Neuron (in vitro differentiated cells): ENCODE results near the gene ZDHHC1.
"Not testable (repeated sequence)": the region's sequence is repeated elsewhere in the genome, so short reads cannot be mapped to it uniquely, and the experiment has no call there.

Experiments
- H2AFZ ChIP-seq: one replicate; pipeline ENCODE4 v1.6.1; 2013; ENCODE audit warnings: low read depth, mild to moderate bottlenecking, inconsistent platforms, low read length, moderate library complexity
- H3K27me3 ChIP-seq: one replicate; pipeline ENCODE4 v1.6.1; 2013; ENCODE audit warnings: low read length; ENCODE audit not compliant: insufficient read depth
- H3K36me3 ChIP-seq: one replicate; pipeline ENCODE4 v1.6.1; 2013; ENCODE audit warnings: low read length; ENCODE audit not compliant: insufficient read depth
- H3K4me1 ChIP-seq: one replicate; pipeline ENCODE4 v1.6.1; 2013; ENCODE audit warnings: low read length; ENCODE audit not compliant: insufficient read depth
- H3K4me3 ChIP-seq: 2 replicates; pipeline ENCODE4 v1.5.1; 2013; ENCODE audit warnings: mild to moderate bottlenecking, low read length, moderate library complexity
- H3K9me3 ChIP-seq: one replicate; pipeline ENCODE4 v1.6.1; 2013; ENCODE audit warnings: low read length

ZDHHC1 gene

DNA sequence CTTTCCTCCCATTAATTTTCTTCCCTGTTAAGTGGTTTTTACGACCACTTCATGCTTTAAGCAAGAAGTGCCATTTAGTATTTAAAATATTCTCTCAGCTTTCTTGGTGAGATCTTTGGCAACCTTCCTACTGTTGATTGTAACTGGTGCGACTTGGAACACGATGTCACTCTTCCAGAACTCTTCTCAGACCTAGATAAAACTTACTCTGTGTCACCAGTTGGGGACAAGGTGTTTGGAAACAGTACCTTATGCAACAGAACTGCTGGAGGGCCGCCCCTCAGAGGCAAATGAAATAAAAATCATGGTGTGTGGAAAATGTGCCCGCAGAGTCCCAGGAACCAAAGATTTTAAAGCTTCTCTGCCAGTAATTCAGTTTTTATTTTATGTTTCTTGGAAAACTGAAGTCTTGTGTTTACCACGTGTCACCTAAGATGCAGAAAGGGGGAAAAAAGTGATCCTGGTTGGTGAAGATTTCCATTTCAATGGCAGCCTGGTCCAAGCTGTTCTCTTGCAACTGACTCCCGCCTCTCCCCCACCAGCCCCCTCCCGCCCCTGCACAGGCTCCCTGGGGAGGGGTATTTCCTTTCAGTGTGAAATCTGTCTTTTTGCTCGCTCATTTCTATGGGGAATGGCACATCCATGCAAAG, 7.5 kb upstream of the ZDHHC1 start:
- H2AFZ ChIP-seq: no peak overlapping the region
- peaks cover 5% of the 10 kb centered on the region for H3K27me3 ChIP-seq
- no peaks in the 10 kb centered on the region for H3K36me3 ChIP-seq
- no peak overlapping the region for H3K4me3 ChIP-seq
- H3K9me3 ChIP-seq: no peaks in the 10 kb centered on the region
- H3K4me1 ChIP-seq: peaks cover 18% of the 10 kb centered on the region

DNA sequence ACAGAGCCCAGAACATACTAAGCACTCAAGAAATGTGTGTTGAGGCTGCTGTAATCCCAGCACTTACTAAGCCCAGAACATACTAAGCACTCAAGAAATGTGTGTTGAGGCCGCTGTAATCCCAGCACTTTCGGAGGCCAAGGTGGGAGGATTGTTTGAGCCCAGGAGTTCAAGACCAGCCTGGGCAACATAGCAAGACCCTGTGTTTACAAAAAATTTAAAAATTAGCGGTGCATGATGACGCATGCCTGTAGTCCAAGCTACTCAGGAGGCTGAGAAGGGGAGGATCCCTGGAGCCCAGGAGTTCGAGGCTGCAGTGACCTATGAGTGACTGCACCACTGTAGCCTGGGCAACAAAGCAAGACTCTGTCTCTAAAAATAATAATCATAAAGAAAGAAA, 6.7 kb upstream of the ZDHHC1 start:
- no peaks in the 10 kb centered on the region for H3K9me3 ChIP-seq
- H3K36me3 ChIP-seq: no peaks in the 10 kb centered on the region
- no peaks in the 10 kb centered on the region for H3K27me3 ChIP-seq
- peaks cover 18% of the 10 kb centered on the region for H3K4me1 ChIP-seq
- no peak overlapping the region for H3K4me3 ChIP-seq
- no peak overlapping the region for H2AFZ ChIP-seq

GRCh38 chr16:67421030-67421429, 4.8 kb upstream of the ZDHHC1 start:
- Histone ChIP-seq H3K4me1 (peaks cover 18% of the 10 kb centered on the region), H3K36me3 (no peaks in the 10 kb centered on the region), H2AFZ (no peak overlapping the region), H3K27me3 (no peaks in the 10 kb centered on the region), H3K9me3 (no peaks in the 10 kb centered on the region), H3K4me3 (no peak overlapping the region)

GRCh38 chr16:67419931-67420330, 3.7 kb upstream of the ZDHHC1 start:
- Histone ChIP-seq H3K9me3 (no peaks in the 10 kb centered on the region), H3K4me3 (no peak overlapping the region), H3K36me3 (no peaks in the 10 kb centered on the region), H3K4me1 (peaks cover 17% of the 10 kb centered on the region), H3K27me3 (no peaks in the 10 kb centered on the region), H2AFZ (no peak overlapping the region)

- Histone ChIP-seq H3K27me3 (no peaks in the 10 kb centered on the region), H3K4me1 (peaks cover 13% of the 10 kb centered on the region), H3K36me3 (no peaks in the 10 kb centered on the region), H2AFZ (no peak overlapping the region), H3K4me3 (no peak overlapping the region), H3K9me3 (no peaks in the 10 kb centered on the region)
These were observed 3.2 kb upstream of the ZDHHC1 start for GRCh38 chr16:67419502-67419901.

GRCh38 chr16:67417333-67418061, 1.2 kb upstream of the ZDHHC1 start:
- peaks cover 2% of the 10 kb centered on the region for H3K4me1 ChIP-seq

DNA sequence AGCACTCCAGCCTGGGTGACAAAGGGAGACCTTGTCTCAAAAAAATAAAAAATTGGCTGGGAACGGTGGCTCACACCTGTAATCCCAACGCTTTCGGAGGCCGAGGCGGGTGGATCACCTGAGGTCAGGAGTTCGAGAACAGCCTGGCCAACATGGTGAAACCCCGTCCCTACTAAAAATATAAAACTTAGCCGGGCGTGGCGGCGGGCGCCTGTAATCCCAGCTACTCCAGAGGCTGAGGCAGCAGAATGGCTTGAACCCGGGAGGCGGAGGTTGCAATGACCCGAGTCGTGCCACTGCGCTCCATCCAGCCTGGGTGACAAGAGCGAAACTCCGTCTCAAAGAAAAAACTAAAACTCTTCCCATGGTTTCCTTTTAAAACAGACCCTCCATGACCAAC, 856 bp downstream of the ZDHHC1 start:
- H3K9me3 ChIP-seq, H3K36me3 ChIP-seq, H3K4me1 ChIP-seq, H3K27me3 ChIP-seq: not testable (repeated sequence)
- Histone ChIP-seq H2AFZ (peak overlapping the region; percentile 70), H3K4me3 (peak overlapping the region; percentile 65)

More at GRCh38 chr16:67417333-67418061, 1.2 kb upstream of the ZDHHC1 start:
- H3K4me3 ChIP-seq: no peak overlapping the region
- H3K27me3 ChIP-seq: no peaks in the 10 kb centered on the region
- no peaks in the 10 kb centered on the region for H3K9me3 ChIP-seq
- no peak overlapping the region for H2AFZ ChIP-seq
- H3K36me3 ChIP-seq: no peaks in the 10 kb centered on the region

GRCh38 chr16:67413978-67414911, 2.0 kb downstream of the ZDHHC1 start:
- H2AFZ ChIP-seq: no peak overlapping the region

GRCh38 chr16:67412294-67412693, 4.0 kb downstream of the ZDHHC1 start:
- H3K9me3 ChIP-seq: no peaks in the 10 kb centered on the region
- no peak overlapping the region for H3K4me3 ChIP-seq
- H3K27me3 ChIP-seq: no peaks in the 10 kb centered on the region
- H3K4me1 ChIP-seq: peaks cover 2% of the 10 kb centered on the region
- H2AFZ ChIP-seq: no peak overlapping the region
- H3K36me3 ChIP-seq: no peaks in the 10 kb centered on the region

More at GRCh38 chr16:67413978-67414911, 2.0 kb downstream of the ZDHHC1 start:
- H3K27me3 ChIP-seq: no peaks in the 10 kb centered on the region
- no peaks in the 10 kb centered on the region for H3K9me3 ChIP-seq
- H3K4me3 ChIP-seq: no peak overlapping the region
- peaks cover 2% of the 10 kb centered on the region for H3K4me1 ChIP-seq
- no peaks in the 10 kb centered on the region for H3K36me3 ChIP-seq

DNA sequence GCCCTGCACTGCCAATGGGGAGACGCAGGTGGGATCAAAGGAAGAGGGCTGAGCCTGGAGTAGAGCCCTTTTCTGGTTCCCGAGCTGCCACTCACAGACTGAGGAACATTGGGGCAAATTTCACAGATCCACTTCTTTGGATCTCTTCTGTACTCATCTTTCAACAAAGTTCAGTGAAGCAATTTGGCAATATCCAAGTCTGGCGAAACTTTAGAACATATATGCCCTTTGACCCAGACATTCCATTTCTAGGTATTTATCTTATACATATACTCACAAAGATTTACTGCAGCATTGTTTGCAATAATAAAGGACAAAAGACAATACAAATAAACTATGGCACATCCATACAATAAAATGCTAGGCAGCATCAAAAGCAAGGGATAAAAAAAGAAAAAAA, 4.9 kb downstream of the ZDHHC1 start:
- no peak overlapping the region for H2AFZ ChIP-seq
- H3K9me3 ChIP-seq: no peaks in the 10 kb centered on the region
- peaks cover 2% of the 10 kb centered on the region for H3K4me1 ChIP-seq
- H3K4me3 ChIP-seq: no peak overlapping the region
- no peaks in the 10 kb centered on the region for H3K27me3 ChIP-seq
- H3K36me3 ChIP-seq: no peaks in the 10 kb centered on the region

DNA sequence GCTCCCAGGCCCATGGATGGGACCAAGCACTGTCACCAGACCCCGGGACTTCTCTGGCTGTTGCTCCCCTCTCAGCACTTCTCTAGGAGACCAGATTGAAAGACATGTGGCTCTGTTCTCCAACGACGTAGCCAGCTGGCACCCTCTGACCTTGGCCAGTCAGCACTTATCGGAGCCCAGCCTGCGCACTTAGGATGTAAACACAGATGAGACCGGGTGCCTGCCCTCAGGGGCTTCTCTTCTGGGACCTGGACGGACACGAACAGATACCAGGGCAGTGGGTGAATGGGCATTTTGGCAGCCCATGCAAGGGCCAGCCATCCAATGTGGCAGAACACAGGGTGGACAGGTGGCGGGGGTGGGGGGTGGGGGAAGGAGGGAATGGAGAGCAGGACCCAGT, 6.6 kb downstream of the ZDHHC1 start:
- Histone ChIP-seq H3K4me1 (no peaks in the 10 kb centered on the region), H3K27me3 (no peaks in the 10 kb centered on the region), H3K4me3 (no peak overlapping the region), H3K36me3 (no peaks in the 10 kb centered on the region), H3K9me3 (no peaks in the 10 kb centered on the region), H2AFZ (no peak overlapping the region)

DNA sequence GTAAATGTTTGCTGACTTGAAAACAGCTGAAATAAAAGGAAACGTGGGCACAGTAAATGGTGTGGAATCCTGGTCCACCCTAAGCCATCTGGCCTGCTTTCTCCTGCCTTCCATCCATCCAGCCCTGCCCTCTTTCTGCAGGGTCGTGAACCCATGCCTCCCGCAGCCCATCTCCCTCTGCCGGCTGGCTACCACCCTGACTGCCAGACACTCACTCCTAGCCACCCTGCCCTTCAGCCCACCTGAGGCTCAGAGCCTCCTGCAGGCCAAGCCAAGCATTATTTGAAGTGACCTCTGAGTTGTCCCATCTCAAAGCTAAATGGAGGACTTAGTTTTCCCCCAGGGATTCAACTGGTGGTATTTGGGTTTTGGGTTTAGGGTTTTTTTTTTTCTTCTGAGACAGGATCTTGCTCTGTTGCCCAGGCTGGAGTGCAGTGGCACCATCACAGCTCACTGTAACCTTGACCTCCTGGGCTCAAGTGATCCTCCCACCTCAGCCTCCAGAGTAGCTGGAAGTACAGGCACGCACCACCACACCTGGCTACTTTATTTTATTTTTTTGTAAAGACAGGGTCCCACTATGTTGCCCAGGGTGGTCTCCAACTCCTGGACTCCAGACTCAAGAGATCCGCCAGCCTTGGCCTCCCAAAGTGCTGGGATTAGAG, 8.4 kb downstream of the ZDHHC1 start:
- H3K4me3 ChIP-seq: no peak overlapping the region
- H3K27me3 ChIP-seq: no peaks in the 10 kb centered on the region
- no peaks in the 10 kb centered on the region for H3K36me3 ChIP-seq
- no peak overlapping the region for H2AFZ ChIP-seq
- no peaks in the 10 kb centered on the region for H3K4me1 ChIP-seq
- no peaks in the 10 kb centered on the region for H3K9me3 ChIP-seq
